ENCODE data around the gene ZSCAN4.

ZSCAN4 gene, protein sequence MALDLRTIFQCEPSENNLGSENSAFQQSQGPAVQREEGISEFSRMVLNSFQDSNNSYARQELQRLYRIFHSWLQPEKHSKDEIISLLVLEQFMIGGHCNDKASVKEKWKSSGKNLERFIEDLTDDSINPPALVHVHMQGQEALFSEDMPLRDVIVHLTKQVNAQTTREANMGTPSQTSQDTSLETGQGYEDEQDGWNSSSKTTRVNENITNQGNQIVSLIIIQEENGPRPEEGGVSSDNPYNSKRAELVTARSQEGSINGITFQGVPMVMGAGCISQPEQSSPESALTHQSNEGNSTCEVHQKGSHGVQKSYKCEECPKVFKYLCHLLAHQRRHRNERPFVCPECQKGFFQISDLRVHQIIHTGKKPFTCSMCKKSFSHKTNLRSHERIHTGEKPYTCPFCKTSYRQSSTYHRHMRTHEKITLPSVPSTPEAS

DNA sequence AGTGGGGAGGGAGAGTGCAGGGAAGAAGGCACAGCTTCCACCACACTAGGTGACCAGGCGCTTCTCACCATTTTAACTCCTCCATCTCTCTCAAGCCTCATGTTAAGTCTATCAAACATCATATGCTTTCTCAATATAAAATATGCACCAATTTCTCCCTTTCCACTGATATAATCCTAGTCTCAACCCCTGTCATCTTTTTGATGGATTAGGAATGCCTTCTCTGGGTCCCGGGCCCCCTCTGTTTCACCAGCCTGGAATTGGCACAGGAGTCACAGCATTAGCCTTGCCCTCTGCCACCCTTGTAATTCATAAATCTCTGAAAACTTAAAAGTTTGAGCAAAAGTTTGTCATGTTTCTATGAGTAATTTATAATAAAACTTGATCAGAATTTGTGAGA lies at the start of gene ZSCAN4:
TSS of gene ZSCAN4 (plus strand) at position 301 of the 400 bp plus-strand sequence. CDS start 7,211 bp downstream, outside the sequence.
- no peak for DNase-seq (ENCODE audit: low spot score)

DNA sequence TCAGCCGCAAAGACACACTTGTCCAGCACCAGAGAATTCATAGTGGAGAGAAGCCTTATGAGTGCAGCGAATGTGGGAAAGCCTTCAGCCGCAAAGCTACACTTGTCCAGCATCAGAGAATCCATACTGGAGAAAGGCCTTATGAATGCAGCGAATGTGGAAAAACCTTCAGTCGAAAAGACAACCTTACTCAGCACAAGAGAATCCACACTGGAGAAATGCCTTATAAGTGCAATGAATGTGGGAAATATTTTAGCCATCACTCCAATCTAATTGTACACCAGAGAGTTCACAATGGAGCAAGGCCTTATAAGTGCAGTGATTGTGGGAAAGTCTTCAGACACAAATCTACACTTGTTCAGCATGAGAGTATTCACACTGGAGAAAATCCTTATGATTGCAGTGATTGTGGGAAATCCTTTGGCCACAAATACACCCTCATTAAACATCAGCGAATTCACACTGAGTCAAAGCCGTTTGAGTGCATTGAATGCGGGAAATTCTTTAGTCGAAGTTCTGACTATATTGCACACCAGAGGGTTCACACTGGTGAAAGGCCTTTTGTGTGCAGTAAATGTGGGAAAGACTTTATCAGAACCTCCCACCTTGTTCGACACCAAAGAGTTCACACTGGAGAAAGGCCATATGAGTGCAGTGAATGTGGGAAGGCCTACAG lies 47.9 kb upstream of the ZSCAN4 start:
- no peak for DNase-seq (ENCODE audit: low spot score)

DNA sequence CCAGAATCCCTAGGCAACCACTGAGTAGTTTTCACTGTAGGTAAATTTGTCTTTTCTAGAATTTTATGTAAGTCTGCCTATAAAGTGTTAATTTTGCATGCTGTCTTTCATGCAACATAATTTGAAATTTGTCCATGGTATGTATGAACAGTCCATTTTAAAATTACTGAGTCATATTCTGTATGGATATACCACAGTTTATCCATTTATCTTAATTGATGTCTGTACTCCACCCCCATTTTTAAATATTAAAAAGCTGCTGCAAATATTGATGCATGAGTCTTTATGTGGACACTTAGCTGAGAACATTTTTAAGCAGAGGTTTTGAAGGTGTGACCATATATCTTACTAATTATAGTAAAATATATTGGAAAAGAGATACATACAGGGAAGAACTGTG lies 45.6 kb upstream of the ZSCAN4 start:
- no peak for DNase-seq (ENCODE audit: low spot score)

DNA sequence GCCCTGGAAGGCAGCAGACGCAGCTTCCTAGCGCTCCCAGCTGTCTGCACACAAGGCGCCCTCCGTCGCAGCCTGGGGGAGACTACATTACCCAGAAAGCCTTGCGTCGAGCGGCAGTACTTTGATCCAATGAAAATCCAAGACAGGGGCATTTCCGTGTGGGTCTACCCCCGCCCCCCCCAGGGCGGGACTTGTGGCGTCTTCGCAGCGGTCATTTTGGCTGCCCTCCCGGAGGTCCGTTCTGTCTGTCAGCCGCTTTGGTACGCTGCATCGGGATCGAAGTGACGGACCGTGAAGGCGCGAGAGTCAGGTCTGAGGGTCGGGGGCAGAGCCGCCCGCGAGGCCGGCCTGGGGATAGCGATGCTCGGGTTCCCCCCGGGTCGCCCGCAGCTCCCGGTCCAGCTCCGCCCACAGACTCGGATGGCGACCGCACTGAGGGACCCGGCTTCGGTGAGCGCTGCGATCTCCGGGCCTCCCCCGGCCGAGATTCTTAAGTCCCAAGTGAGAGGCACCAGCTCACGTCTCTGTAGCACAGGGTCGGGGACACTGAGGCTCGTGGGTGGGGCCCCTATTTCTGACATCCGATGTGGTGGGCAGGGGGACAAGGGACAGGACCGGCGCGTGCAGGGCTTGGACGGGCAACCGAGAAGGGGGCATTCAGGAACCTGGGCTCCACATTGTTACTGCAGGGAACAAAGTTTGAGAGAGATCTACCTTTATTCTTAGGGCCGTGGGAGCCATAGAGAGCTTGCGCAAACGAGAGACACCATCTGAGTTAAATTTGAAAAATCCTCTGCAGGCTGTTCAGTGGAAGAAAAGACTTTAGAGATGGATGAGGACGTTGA lies 35.5 kb upstream of the ZSCAN4 start, which contains the start of gene ZNF211:
TSS of gene ZNF211 (plus strand) at position 182 of the 845 bp plus-strand sequence. CDS start at position 361, 179 bp downstream.
- DNase-seq (ENCODE audit: low spot score): peak; percentile 95

DNA sequence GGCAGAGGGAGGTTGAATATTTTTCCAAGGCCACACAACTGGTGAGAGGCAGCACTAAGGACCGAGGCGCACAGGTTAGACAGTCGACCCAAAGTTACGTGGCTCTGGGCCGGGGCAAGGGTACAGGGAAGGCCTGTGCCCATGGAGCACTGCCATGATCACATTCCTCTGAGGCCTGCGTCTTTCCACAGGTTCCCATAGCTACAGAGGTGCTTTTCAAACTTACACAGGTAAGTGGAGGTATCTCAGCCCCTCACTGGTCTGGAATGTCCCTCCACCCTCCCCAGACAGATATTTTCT lies 35.0 kb upstream of the ZSCAN4 start:
- no peak for DNase-seq (ENCODE audit: low spot score)

DNA sequence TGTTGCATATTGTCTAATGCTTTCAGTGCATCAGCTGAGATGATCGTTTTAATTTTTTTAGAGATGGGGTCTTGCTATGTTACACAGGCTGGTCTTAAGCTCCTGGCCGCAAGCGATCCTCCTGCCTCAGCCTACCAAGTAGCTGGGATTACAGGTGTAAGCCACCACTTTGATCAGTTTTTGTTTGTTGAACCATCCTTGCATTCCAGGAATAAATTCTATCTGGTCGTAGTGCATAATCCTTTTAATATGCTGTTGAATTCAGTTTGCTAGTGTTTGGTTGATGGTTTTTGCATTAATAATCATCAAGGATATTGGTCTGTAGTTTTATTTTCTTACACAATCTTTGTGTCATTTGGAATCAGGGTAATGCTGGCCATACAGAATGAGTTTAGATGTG lies 31.4 kb upstream of the ZSCAN4 start:
- DNase-seq (ENCODE audit: low spot score): no peak

DNA sequence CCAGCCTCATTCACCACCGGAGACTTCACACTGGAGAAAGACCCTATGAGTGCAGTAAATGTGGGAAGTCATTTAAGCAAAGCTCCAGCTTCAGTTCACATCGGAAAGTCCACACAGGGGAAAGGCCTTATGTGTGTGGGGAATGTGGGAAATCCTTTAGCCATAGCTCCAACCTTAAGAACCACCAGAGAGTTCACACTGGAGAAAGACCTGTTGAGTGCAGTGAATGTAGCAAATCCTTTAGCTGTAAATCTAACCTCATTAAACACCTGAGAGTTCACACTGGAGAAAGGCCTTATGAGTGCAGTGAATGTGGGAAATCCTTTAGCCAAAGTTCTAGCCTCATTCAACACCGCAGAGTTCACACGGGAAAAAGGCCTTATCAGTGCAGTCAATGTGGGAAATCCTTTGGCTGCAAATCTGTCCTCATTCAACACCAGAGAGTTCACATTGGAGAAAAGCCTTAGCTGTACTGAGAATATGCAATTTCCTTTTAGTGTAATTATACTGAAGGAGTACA lies 27.0 kb upstream of the ZSCAN4 start:
- no peak for DNase-seq (ENCODE audit: low spot score)

DNA sequence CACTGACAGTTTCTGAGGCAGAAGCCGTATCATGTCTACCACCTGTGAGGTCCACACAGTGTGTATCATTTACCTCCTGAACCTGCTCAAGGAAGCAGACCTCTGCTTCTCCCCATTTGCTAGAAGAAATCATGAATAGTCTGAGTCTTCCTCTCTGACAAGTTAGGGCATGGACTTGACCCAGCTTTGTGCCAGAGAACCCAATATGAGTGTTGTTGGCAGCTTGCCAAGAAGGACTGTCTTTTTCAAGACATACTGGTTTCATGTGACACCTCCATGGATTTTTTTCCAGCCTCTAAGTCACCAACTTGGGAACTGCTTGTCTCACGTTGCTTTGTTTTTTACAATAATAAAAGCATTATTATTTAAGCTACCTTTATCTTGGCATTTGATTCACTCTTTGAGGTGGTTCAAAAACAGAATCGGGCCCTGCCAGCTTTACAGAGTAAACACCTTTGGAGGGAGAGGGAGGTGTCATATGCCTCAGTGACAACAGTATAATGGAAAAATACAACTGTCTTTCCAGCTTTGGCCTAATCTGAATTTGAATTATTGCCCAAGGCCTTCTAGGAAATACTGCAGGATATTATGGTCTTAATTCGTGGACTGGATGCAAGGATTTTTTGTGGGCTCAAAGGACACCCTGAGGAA lies 26.2 kb upstream of the ZSCAN4 start:
- DNase-seq (ENCODE audit: low spot score): no peak

DNA sequence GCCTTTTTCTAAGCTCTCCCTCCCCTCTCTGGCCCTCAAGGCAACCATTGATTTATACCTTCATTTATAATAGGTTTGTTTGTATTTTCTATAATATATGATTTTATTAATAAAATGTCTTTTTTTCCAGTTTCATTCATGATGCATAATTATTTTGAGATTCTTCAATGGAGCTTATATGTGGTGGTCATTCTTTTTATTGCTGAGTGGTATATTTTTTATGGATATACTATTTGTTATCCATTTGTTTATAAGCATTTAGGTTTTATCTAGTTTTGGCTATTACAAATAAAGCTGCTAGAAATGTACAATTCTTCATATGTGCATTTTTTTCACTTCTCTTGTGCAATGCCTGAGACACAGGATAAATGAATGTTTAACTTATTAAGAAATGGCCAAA lies 25.0 kb upstream of the ZSCAN4 start:
- no peak for DNase-seq (ENCODE audit: low spot score)

DNA sequence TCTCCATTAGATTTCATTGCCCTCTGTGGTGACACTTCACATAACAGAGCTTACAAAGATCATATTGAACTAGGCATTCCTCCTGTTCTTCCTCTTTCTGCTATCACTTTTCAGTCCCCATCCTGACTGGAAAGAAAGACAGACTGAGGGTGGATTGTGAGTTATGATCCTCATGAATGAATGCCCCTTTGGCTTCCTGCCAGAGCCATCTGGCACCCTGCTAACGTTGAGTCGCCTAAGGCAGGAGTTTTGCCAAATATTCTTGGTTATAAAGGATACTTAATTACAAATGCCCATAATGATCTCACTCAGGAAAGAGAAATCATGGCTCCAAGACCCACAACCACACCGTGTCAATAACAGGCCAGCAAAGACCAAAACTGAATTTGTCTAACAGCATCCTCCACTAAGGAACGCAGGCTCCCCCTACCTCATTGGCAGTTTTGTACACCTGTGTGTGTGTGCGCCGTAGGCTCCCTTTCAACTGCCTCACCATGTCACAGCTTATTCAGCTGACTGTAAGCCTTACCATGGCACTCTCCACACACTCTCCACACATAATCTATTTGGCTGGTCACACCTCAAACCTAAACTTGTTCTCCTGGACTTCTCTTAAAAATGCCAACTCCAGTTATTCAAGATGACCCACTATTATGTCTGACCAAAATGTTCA lies 20.3 kb upstream of the ZSCAN4 start:
- DNase-seq (ENCODE audit: low spot score): peak; percentile 31

DNA sequence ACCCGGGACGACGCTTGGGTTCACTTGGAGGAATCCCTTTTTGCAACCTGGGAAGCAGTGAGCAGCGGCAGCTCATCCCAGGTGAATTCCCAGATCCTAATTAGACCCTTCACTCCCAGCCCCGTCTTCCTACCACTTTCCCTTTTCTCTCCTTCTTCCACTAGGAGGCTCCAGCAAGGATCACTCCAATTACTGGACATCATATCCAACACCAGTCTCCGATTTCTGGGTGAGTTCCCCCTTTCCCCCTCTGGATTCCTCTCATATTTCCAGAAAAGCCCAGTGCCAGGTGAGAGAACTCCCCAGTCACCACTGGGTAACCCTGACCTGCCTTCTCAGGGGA lies 17.1 kb upstream of the ZSCAN4 start:
- DNase-seq (ENCODE audit: low spot score): no peak

DNA sequence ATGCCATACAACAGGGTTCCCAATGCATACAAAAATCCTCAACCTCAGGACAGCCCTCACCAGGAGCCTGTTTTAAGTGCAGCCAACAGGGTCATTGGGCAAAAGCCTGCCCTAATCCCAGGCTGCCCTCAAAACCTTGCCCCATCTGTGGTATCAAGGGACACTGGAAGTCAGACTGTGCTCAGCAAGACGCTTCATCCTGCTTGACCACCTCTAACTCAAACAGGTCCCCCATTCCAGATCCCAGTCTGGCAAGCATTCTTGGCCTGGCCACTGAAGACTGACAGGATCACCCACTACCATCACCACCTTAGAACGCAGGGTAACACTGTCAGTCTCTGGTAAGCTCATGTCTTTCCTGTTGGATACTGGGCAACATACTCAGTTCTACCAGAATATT lies 15.0 kb upstream of the ZSCAN4 start:
- no peak for DNase-seq (ENCODE audit: low spot score)

DNA sequence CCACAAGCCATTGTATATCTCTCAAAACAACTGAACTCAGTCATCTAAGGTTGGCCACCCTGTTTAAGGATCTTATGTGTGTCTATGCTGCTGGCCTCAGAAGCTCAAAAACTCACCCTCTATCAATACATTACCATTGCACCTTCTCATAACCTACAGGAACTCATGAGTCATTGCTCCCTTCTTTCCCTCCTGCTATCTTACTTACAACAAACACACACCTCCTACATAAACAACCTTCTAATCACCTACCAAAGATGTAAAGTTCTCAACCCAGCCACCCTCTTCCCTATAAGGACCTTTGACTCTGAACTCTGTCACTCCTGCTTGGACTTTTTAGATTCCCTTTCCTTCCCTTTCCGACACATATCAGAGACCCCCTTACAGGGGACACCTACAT lies 13.3 kb upstream of the ZSCAN4 start:
- DNase-seq (ENCODE audit: low spot score): no peak

DNA sequence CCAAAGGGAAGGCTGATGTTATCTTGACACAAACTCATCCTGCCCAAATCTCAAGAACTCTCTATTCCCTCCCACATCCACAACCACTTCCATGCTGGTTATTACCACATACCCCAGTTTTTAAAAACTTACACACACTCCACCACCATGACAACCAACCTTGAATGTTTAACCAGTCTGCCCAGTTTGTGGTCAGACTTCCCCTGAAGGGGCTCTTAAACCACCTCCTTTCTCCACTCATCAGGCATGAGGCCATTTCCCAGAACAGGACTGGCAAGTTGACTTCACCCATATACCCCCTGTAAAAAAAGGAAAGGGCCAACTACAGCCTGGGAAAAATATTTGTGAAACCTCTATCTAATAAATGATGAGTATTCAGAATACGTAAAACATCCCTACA lies 12.4 kb upstream of the ZSCAN4 start:
- DNase-seq (ENCODE audit: low spot score): no peak

DNA sequence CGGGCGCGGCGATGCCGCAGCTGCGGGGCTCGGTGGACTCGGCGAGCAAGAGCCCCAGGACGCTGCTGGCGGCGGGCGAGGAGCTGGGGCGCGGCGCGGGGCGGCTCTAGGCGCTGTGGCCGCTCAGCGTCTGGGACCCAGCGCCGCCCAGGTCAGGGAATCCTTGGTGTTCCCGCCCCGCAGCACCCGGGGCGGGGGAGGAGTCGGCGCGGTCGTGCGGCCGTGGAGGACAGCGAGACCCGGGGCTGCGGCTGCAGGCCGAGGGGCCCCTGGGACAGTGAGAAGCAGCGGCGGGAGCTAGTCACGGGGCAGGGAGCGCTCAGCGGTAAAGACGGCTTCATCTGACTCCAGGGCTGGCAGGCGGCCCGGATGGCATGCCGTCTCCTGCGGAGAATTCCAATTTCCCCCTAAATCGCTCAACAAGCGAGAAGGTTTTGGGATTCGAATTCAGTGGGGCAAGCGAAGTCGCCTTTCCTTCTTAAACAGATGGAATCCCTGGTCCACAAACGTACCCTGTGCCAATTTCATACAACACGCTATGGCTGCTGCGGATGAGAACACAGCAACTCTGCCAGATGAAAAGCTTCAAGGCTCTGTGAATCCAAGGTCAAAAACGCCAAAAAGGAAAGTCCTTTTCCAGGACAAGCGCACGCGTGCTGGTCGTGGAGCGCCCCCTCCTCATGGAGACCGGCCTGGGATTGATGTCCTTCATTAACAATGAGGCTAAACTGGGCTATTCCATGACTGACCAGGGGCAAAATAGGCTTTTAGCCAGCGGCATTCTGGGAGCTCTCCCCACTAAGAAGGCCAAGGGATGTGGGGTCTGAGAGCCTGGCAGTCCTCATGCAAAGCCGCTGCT lies 4.2 kb upstream of the ZSCAN4 start:
- DNase-seq (ENCODE audit: low spot score): peak; percentile 47

DNA sequence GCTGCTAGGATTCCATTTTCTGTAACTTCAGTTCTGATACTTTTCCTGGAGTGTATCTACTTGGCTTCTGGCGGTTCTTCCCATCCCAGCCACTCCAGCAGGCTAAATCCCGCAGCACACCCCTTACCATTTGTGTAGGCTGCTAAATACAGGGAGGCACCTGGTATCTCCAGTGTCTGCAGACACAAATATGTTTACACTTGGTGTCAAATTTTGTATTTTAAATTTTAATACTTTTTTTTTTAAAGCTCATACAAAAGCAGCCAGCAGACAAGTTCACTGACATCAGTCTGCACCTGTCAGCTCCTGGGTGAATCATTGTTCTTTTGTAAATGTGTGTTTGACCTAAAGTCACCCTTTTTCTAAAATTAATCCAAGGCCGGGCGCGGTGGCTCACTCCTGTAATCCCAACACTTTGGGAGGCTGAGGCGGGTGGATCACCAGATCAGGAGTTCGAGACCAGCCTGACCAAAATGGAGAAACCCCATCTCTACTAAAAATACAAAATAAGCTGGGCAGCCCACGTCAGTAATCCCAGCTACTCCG lies 3.4 kb upstream of the ZSCAN4 start:
- no peak for DNase-seq (ENCODE audit: low spot score)

DNA sequence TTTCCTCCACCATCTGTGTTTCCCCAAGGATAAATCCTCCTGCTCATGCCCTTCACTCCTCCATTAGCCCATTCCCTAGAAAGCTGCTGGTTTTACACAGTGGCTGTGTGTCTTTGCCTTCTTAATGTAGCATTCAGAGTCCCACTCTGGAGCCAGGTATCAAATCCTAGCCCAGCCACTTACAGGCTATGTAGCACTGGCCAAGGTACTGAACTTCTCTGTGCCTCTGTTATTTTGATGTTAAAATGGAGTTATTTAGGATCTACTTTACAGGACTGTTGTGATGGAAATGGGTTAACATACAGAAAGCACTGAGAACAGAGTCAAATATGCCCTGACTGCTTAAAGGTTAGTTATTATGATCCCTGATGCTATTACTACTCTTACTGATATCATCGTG lies 1.5 kb upstream of the ZSCAN4 start:
- no peak for DNase-seq (ENCODE audit: low spot score)

DNA sequence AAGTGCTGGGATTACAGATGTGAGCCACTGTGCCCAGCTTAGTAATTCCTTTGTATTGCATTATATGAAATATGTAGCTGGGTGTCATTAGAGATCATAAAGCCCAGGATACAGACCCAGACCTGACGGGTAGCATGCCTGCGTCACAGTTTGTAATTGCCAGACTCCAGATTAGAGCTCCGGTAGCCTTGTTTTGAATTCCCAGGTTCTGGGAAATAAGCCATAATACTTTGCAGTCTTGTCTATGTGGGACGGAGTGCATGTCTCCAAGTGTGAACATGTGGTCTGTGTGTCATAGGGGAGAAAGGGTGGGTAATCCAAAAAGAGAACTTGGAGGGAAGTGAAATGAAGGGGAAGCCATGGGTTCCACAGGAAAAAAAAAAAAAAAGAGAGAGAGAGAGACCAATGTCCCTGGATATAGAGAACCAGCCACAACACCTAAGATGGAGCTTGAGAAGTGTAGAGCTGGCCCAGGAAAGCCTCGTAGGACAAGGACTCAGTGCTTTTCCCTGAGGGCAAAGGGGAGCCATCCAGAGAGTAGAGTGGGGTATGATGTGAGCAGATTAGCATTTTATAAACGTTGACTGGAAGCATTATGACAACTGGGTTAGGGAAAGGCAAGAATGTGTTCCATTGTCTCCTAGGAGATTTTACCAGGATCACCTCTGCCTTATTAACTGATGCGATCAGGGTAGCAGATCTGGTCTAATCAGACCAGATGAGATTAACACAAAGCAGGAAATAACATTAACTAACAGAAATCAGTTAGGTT lies 2.6 kb downstream of the ZSCAN4 start:
- DNase-seq (ENCODE audit: low spot score): no peak

DNA sequence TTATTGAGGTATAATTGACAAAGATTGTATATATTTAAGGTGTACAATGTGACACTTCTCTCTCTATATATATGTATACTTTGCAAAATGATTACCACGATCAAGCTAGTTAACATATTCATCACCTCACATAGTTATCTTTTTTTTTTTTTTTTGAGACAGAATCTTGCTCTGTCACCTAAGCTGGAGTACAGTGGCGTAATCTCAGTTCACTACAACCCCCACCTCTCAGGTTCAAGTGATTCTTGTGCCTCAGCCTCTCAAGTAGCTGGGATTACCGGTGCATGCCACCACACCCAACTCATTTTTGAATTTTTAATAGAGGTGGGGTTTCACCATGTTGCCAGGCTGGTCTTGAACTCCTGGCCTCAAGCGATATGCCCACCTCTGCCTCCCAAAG lies 3.7 kb downstream of the ZSCAN4 start:
- DNase-seq (ENCODE audit: low spot score): no peak
